GM12878 (cell line): ENCODE results near the gene FAM171A1. TPM values are rescaled to one million over a fixed set of nuclear protein-coding genes. Genes with fewer than 3 reads are reported as not detected.
"Not testable (repeated sequence)": the region's sequence is repeated elsewhere in the genome, so short reads cannot be mapped to it uniquely, and the experiment has no call there.

Source experiments
- ATAC-seq: fragments of 200-7000 bp; cut with Tn5 transposase; 3 replicates; pipeline ENCODE4 v1.9.1; 2020; ENCODE audit warnings: mild to moderate bottlenecking, moderate library complexity
- BruUV-seq: library from RNA; stranded (reverse); fragments of 400-500 nt; replicated peaks from 2 replicates; lab custom pipeline; 2021; lab: Mats Ljungman, UMichigan
- CTCF ChIA-PET: fragments of 300-600 bp; sonication (Branson Sonifier 250); formaldehyde crosslinking; extraction: SDS; loops from one replicate; lab custom pipeline; 2021; ENCODE audit warnings: inconsistent platforms; lab: Yijun Ruan, JAX
- POLR2A ChIA-PET: fragments of 350-600 bp; formaldehyde crosslinking; extraction: SDS; loops from one replicate; lab custom pipeline; 2021; ENCODE audit warnings: inconsistent platforms; lab: Charles Lee
- RAD21 ChIA-PET: fragments of 300-600 bp; sonication (Branson Sonifier 250); formaldehyde crosslinking; loops from one replicate; lab custom pipeline; 2023; ENCODE audit warnings: antibody characterized with exemption; ENCODE audit not compliant: unreplicated experiment; lab: Charles Lee
- SMC1A ChIA-PET: fragments of 300-600 bp; sonication (Branson Sonifier 250); formaldehyde crosslinking; loops from one replicate; lab custom pipeline; 2023; ENCODE audit not compliant: unreplicated experiment, uncharacterized antibody; lab: Charles Lee
- DNase-seq: peaks from one replicate; pipeline ENCODE4 v3.0.0-alpha.2; 2011; ENCODE audit warnings: low read depth, low spot score
- FAIRE-seq: peaks from 3 replicates; lab custom pipeline; 2011; peaks lifted over from hg19 to GRCh38; lab: Jason Lieb, UNC
- H2AFZ ChIP-seq: 2 replicates; pipeline ENCODE4 v1.6.0; 2011; ENCODE audit warnings: low read depth, low read length, control low read depth; ENCODE audit not compliant: control insufficient read depth
- H3K27ac ChIP-seq: 2 replicates; pipeline ENCODE4 v1.5.1; 2011; ENCODE audit warnings: control low read depth; ENCODE audit not compliant: control insufficient read depth, insufficient read depth
- H3K27me3 ChIP-seq, 2 experiments: replicated peaks in 1 of 2; 2 replicates each; pipeline versions ENCODE4 v1.6.0 to v1.6.1; 2011; ENCODE audit warnings: low read length in 1 of 2; ENCODE audit not compliant: control insufficient read depth in 2 of 2, insufficient read depth in 2 of 2
- H3K36me3 ChIP-seq, 2 experiments: 2 replicates each; pipeline ENCODE4 v1.5.1; 2011; ENCODE audit warnings: low read length in 1 of 2; ENCODE audit not compliant: control insufficient read depth in 2 of 2, insufficient read depth in 2 of 2
- H3K4me1 ChIP-seq: 2 replicates; pipeline ENCODE4 v1.6.1; 2011; ENCODE audit warnings: mild to moderate bottlenecking, low read length, moderate library complexity, mixed read lengths; ENCODE audit not compliant: control insufficient read depth, insufficient read depth
- H3K4me2 ChIP-seq: 2 replicates; pipeline ENCODE4 v1.6.0; 2011; ENCODE audit warnings: control low read depth; ENCODE audit not compliant: control insufficient read depth, insufficient read depth
- H3K4me3 ChIP-seq: fragments of 200-600 bp; sonication (generic); 2 replicates; pipeline ENCODE4 v1.5.1; 2016
- H3K79me2 ChIP-seq: 2 replicates; pipeline ENCODE4 v1.6.0; 2011; ENCODE audit warnings: low read length; ENCODE audit not compliant: control insufficient read depth, insufficient read depth
- H3K9ac ChIP-seq: 2 replicates; pipeline ENCODE4 v1.8.0; 2011; ENCODE audit warnings: low read length, control low read depth, mixed read lengths; ENCODE audit not compliant: control insufficient read depth, insufficient read depth
- H3K9me3 ChIP-seq: replicated peaks from 3 replicates; pipeline ENCODE4 v1.5.1; 2011; ENCODE audit warnings: mild to moderate bottlenecking, low read length; ENCODE audit not compliant: control insufficient read depth, insufficient read depth
- H4K20me1 ChIP-seq: 2 replicates; pipeline ENCODE4 v1.6.0; 2011; ENCODE audit not compliant: control insufficient read depth, insufficient read depth
- RFX5 ChIP-seq: IDR thresholded peaks from 2 replicates; pipeline ENCODE4 v1.6.1; 2011; ENCODE audit warnings: low read depth, low read length, improper control_type of control experiment
- SUPT20H ChIP-seq: IDR thresholded peaks from 2 replicates; pipeline ENCODE4 v1.6.1; 2011; ENCODE audit warnings: low read depth, mild to moderate bottlenecking, low read length, moderate library complexity, borderline replicate concordance; ENCODE audit not compliant: control insufficient read depth
- WRNIP1 ChIP-seq: IDR thresholded peaks from 2 replicates; pipeline ENCODE4 v1.6.1; 2011; ENCODE audit warnings: low read depth, low read length, improper control_type of control experiment, borderline replicate concordance
- WGBS: methylation state at CpG from one replicate; pipeline ENCODE4 v1.1.6; 2016; ENCODE audit warnings: low lambda C conversion rate; ENCODE audit not compliant: insufficient replicate concordance, insufficient coverage; ENCODE audit errors: missing lambda C conversion rate; 5-methylcytosine and 5-hydroxymethylcytosine counted together
- in situ Hi-C: fragments of 300-500 bp; cut with MboI; formaldehyde crosslinking; loops from 9 replicates; pipeline ENCODE4 v1.14.3; 2018; ENCODE audit warnings: mixed read lengths
- intact Hi-C: fragments of 100-400 bp; cut with micrococcal nuclease; formaldehyde crosslinking; loops from one replicate; pipeline ENCODE4 v1.14.2; 2022; ENCODE audit not compliant: unreplicated experiment
- polyA plus RNA-seq, 11 experiments: library from polyadenylated mRNA; depleted of rRNA in 4 of 11; unstranded in 6 of 11; stranded (reverse) in 5 of 11; fragments of >200 nt; fragmentation: Nextera tagmentation in 4 of 11; fragmentation: Illumina TruSeq in 1 of 11; extraction: Ambion mirVana in 4 of 11; extraction: Trizol in 1 of 11; gene quantifications; 1 replicate in 1 of 11; 2 replicates in 10 of 11; pipeline versions ENCODE4 v1.2.1 to v1.2.3, GENCODE V29; 2011 to 2016; ENCODE audit warnings: inconsistent platforms in 2 of 11, missing spikeins in 2 of 11, low read depth in 1 of 11
- total RNA-seq, 4 experiments: library from RNA; depleted of rRNA in 3 of 4; stranded (reverse); fragments of >200 nt in 3 of 4; fragmentation: Illumina TruSeq in 1 of 4; extraction: Trizol in 1 of 4; gene quantifications; 2 replicates each; pipeline versions ENCODE4 v1.2.1 to v1.2.3, GENCODE V29; 2013 to 2021
- TF ChIP-seq, protein P1 (sequence below): fragments of 450-650 bp; IDR thresholded peaks from 2 replicates; pipeline ENCODE4 v1.6.1; 2018; ENCODE audit warnings: mild to moderate bottlenecking, low read depth, moderate library complexity; ENCODE audit not compliant: partially characterized antibody
- TF ChIP-seq, protein P2 (sequence below): IDR thresholded peaks from 2 replicates; pipeline ENCODE4 v1.6.1; 2011; ENCODE audit warnings: low read depth, low read length, improper control_type of control experiment, borderline replicate concordance
- TF ChIP-seq, protein P3 (sequence below): fragments of 450-650 bp; formaldehyde crosslinking; IDR thresholded peaks from 2 replicates; pipeline ENCODE4 v1.5.0; 2022; ENCODE audit warnings: mild to moderate bottlenecking, missing genetic modification characterization

Gene FAM171A1
- total and polyA plus RNA-seq, 10 of the 15 experiments (the other 5 are each of a cell fraction or from before 2014, with no cell fraction given): 0.05 to 0.28 (median 0.10) TPM; not detected in 1

GRCh38 chr10:15278786-15279185, 92.3 kb downstream of the FAM171A1 start (continued):
- TF ChIP-seq SUPT20H (no peak), WRNIP1 (no peak), RFX5 (no peak)
- TF ChIP-seq, protein P1, sequence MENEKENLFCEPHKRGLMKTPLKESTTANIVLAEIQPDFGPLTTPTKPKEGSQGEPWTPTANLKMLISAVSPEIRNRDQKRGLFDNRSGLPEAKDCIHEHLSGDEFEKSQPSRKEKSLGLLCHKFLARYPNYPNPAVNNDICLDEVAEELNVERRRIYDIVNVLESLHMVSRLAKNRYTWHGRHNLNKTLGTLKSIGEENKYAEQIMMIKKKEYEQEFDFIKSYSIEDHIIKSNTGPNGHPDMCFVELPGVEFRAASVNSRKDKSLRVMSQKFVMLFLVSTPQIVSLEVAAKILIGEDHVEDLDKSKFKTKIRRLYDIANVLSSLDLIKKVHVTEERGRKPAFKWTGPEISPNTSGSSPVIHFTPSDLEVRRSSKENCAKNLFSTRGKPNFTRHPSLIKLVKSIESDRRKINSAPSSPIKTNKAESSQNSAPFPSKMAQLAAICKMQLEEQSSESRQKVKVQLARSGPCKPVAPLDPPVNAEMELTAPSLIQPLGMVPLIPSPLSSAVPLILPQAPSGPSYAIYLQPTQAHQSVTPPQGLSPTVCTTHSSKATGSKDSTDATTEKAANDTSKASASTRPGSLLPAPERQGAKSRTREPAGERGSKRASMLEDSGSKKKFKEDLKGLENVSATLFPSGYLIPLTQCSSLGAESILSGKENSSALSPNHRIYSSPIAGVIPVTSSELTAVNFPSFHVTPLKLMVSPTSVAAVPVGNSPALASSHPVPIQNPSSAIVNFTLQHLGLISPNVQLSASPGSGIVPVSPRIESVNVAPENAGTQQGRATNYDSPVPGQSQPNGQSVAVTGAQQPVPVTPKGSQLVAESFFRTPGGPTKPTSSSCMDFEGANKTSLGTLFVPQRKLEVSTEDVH: no peak
- TF ChIP-seq, protein P2, sequence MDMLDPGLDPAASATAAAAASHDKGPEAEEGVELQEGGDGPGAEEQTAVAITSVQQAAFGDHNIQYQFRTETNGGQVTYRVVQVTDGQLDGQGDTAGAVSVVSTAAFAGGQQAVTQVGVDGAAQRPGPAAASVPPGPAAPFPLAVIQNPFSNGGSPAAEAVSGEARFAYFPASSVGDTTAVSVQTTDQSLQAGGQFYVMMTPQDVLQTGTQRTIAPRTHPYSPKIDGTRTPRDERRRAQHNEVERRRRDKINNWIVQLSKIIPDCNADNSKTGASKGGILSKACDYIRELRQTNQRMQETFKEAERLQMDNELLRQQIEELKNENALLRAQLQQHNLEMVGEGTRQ: no peak
- TF ChIP-seq, protein P3, sequence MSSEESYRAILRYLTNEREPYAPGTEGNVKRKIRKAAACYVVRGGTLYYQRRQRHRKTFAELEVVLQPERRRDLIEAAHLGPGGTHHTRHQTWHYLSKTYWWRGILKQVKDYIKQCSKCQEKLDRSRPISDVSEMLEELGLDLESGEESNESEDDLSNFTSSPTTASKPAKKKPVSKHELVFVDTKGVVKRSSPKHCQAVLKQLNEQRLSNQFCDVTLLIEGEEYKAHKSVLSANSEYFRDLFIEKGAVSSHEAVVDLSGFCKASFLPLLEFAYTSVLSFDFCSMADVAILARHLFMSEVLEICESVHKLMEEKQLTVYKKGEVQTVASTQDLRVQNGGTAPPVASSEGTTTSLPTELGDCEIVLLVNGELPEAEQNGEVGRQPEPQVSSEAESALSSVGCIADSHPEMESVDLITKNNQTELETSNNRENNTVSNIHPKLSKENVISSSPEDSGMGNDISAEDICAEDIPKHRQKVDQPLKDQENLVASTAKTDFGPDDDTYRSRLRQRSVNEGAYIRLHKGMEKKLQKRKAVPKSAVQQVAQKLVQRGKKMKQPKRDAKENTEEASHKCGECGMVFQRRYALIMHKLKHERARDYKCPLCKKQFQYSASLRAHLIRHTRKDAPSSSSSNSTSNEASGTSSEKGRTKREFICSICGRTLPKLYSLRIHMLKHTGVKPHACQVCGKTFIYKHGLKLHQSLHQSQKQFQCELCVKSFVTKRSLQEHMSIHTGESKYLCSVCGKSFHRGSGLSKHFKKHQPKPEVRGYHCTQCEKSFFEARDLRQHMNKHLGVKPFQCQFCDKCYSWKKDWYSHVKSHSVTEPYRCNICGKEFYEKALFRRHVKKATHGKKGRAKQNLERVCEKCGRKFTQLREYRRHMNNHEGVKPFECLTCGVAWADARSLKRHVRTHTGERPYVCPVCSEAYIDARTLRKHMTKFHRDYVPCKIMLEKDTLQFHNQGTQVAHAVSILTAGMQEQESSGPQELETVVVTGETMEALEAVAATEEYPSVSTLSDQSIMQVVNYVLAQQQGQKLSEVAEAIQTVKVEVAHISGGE: no peak

DNA sequence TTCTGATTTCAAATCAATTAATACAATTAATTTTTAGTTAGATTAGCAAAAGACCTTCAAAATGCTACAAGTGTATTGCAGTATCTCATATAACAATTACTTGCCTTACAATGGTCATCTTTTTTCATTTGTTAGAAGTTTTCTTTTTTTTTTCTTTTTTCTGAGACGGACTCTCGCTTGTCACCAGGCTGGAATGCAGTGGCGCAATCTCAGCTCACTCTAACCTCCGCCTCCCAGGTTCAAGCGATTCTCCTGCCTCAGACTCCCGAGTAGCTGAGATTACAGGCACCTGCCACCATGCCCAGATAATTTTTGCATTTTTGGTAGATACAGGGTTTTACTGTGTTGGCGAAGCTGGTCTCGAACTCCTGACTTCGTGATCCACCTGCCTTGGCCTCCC, 95.0 kb downstream of the FAM171A1 start:
- H2AFZ ChIP-seq, H3K4me3 ChIP-seq, H3K27ac ChIP-seq, H3K4me1 ChIP-seq, DNase-seq, H3K4me2 ChIP-seq, SMC1A ChIA-PET, BruUV-seq, RAD21 ChIA-PET, H3K79me2 ChIP-seq, POLR2A ChIA-PET, in situ Hi-C loops, H3K9ac ChIP-seq, FAIRE-seq, H4K20me1 ChIP-seq, intact Hi-C loops, ATAC-seq, H3K27me3 ChIP-seq, H3K36me3 ChIP-seq, H3K9me3 ChIP-seq, CTCF ChIA-PET: not testable (repeated sequence)
- WGBS: 48% methylated on average over 9 of the region's 9 CpGs

DNA sequence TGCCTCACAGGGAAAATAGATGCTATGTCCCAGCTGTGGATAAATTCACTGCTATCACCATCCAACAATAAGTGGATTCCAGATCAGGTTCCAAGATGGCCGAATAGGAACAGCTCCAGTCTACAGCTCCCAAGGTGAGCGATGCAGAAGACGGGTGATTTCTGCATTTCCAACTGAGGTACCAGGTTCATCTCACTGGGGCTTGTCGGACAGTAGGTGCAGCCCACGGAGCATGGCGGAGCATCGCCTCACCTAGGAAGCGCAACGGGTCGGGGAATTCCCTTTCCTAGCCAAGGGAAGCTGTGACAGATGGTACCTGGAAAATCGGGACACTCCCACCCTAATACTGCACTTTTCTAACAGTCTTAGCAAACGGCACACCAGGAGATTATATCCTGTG, 101.3 kb downstream of the FAM171A1 start:
- ATAC-seq, H4K20me1 ChIP-seq, SMC1A ChIA-PET, intact Hi-C loops, DNase-seq, H3K36me3 ChIP-seq, FAIRE-seq, H3K4me3 ChIP-seq, H3K27me3 ChIP-seq, RAD21 ChIA-PET, POLR2A ChIA-PET, H3K9me3 ChIP-seq, in situ Hi-C loops, H2AFZ ChIP-seq, H3K4me1 ChIP-seq, H3K9ac ChIP-seq, H3K79me2 ChIP-seq, H3K4me2 ChIP-seq, CTCF ChIA-PET, H3K27ac ChIP-seq, BruUV-seq: not testable (repeated sequence)
- WGBS: 69% methylated on average over 12 of the region's 12 CpGs
